HCT116 (cell line): ENCODE measurements around the gene PIPOX. TPM values are rescaled to one million over a fixed set of nuclear protein-coding genes. Genes with fewer than 3 reads are reported as not detected.

Experiments used
- ATAC-seq: fragments of 200-7000 bp; cut with Tn5 transposase; 2 replicates; pipeline ENCODE4 v1.9.1; 2020; ENCODE audit warnings: mild to moderate bottlenecking, moderate library complexity
- BruUV-seq: library from RNA; stranded (reverse); fragments of 400-500 nt; replicated peaks from 2 replicates; lab custom pipeline; 2021; lab: Mats Ljungman, UMichigan
- CTCF ChIA-PET: fragments of 300-600 bp; sonication (Branson Sonifier 250); formaldehyde crosslinking; loops from one replicate; lab custom pipeline; 2021; ENCODE audit warnings: antibody characterized with exemption; lab: Charles Lee
- POLR2A ChIA-PET: fragments of 300-600, 350-600 bp; sonication (Branson Sonifier 250); formaldehyde crosslinking; loops from one replicate; lab custom pipeline; 2021; ENCODE audit warnings: antibody characterized with exemption; lab: Charles Lee
- RAD21 ChIA-PET, 2 experiments: fragments of 300-600 bp; sonication (Branson Sonifier 250); formaldehyde crosslinking; loops; one replicate each; lab custom pipeline; 2023; ENCODE audit warnings: low total read pairs in 2 of 2; ENCODE audit not compliant: uncharacterized antibody in 2 of 2, unreplicated experiment in 2 of 2, low non-redundant PET in 1 of 2; lab: Charles Lee
- DNase-seq: peaks from one replicate; pipeline ENCODE4 v3.0.0-alpha.2; 2010; ENCODE audit warnings: low read depth, low spot score
- H2AFZ ChIP-seq: fragments of 200-600 bp; shearing (Covaris generic), sonication (generic); 2 replicates; pipeline ENCODE4 v1.6.1; 2017; ENCODE audit warnings: low read depth, mixed run types, mixed read lengths, antibody characterized with exemption, low read length; ENCODE audit not compliant: poor library complexity, severe bottlenecking
- H3K27ac ChIP-seq: 2 replicates; pipeline ENCODE4 v1.5.1; 2012; ENCODE audit warnings: low read depth, low read length
- H3K27me3 ChIP-seq: fragments of 200-600 bp; sonication (generic); 2 replicates; pipeline ENCODE4 v1.6.1; 2016; ENCODE audit warnings: mixed run types, low read length, mixed read lengths; ENCODE audit not compliant: insufficient read depth
- H3K36me3 ChIP-seq, 2 experiments: fragments of 200-500 bp in 1 of 2; fragments of 200-600 bp in 1 of 2; sonication (Bioruptor generic) in 1 of 2; sonication (generic) in 1 of 2; 2 replicates each; pipeline versions ENCODE4 v1.5.1 to v1.6.1; 2014 to 2016; ENCODE audit warnings: low read length in 2 of 2, inconsistent platforms in 1 of 2, mixed read lengths in 1 of 2, mixed run types in 1 of 2; ENCODE audit not compliant: insufficient read depth in 2 of 2, control insufficient read depth in 1 of 2
- H3K4me1 ChIP-seq, 2 experiments: fragments of 200-600 bp in 1 of 2; sonication (generic) in 1 of 2; 2 replicates each; pipeline versions ENCODE4 v1.5.1 to v1.6.1; 2012 to 2017; ENCODE audit warnings: low read length in 2 of 2, inconsistent platforms in 1 of 2, mild to moderate bottlenecking in 1 of 2, mixed read lengths in 1 of 2, mixed run types in 1 of 2, moderate library complexity in 1 of 2; ENCODE audit not compliant: insufficient read depth in 2 of 2, control insufficient read depth in 1 of 2
- H3K4me2 ChIP-seq: fragments of 200-600 bp; sonication (generic); 2 replicates; pipeline ENCODE4 v1.6.1; 2017; ENCODE audit warnings: mixed run types, low read length, mixed read lengths
- H3K4me3 ChIP-seq, 2 experiments: fragments of 200-600 bp in 1 of 2; sonication (generic) in 1 of 2; replicated peaks in 1 of 2; 2 replicates each; pipeline ENCODE4 v1.5.1; 2011 to 2016; ENCODE audit warnings: low read length in 2 of 2, control low read depth in 1 of 2, low read depth in 1 of 2, mild to moderate bottlenecking in 1 of 2, mixed read lengths in 1 of 2, mixed run types in 1 of 2
- H3K79me2 ChIP-seq: fragments of 200-600 bp; sonication (generic); 2 replicates; pipeline ENCODE4 v1.6.1; 2017; ENCODE audit warnings: mild to moderate bottlenecking, mixed run types, low read length, moderate library complexity, mixed read lengths; ENCODE audit not compliant: insufficient read depth
- H3K9ac ChIP-seq: fragments of 200-600 bp; sonication (generic); 2 replicates; pipeline ENCODE4 v1.6.1; 2016; ENCODE audit warnings: low read length, mixed read lengths
- H3K9me2 ChIP-seq: fragments of 200-600 bp; sonication (generic), shearing (Covaris generic); 2 replicates; pipeline ENCODE4 v1.6.1; 2017; ENCODE audit warnings: mixed run types, mild to moderate bottlenecking, moderate library complexity; ENCODE audit not compliant: insufficient read depth
- H3K9me3 ChIP-seq, 2 experiments: fragments of 200-500 bp in 1 of 2; fragments of 200-600 bp in 1 of 2; sonication (Bioruptor generic) in 1 of 2; sonication (generic) in 1 of 2; 2 replicates each; pipeline ENCODE4 v1.6.1; 2014 to 2017; ENCODE audit warnings: low read length in 2 of 2, mixed read lengths in 2 of 2, inconsistent platforms in 1 of 2, low read depth in 1 of 2, mild to moderate bottlenecking in 1 of 2, mixed run types in 1 of 2, moderate library complexity in 1 of 2; ENCODE audit not compliant: control insufficient read depth in 1 of 2, insufficient read depth in 1 of 2
- H4K20me1 ChIP-seq: fragments of 200-600 bp; sonication (generic), shearing (Covaris generic); 2 replicates; pipeline ENCODE4 v1.6.1; 2017; ENCODE audit warnings: mixed run types, mild to moderate bottlenecking, moderate library complexity; ENCODE audit not compliant: insufficient read depth
- CBX3 ChIP-seq: IDR thresholded peaks from 2 replicates; pipeline ENCODE4 v1.6.1; 2012; ENCODE audit warnings: low read depth
- CEBPB ChIP-seq: IDR thresholded peaks from 2 replicates; pipeline ENCODE4 v1.6.1; 2012; ENCODE audit warnings: low read depth
- EGR1 ChIP-seq: IDR thresholded peaks from 2 replicates; pipeline ENCODE4 v1.6.1; 2012; ENCODE audit warnings: low read depth
- ELF1 ChIP-seq: IDR thresholded peaks from 2 replicates; pipeline ENCODE4 v1.6.1; 2012; ENCODE audit warnings: low read depth, borderline replicate concordance
- EZH2phosphoT487 ChIP-seq: fragments of 200-600 bp; IDR thresholded peaks from 2 replicates; pipeline ENCODE4 v1.6.1; 2018; ENCODE audit warnings: antibody characterized with exemption, borderline replicate concordance
- FOSL1 ChIP-seq: IDR thresholded peaks from 2 replicates; pipeline ENCODE4 v1.6.1; 2012; ENCODE audit warnings: low read depth
- JUND ChIP-seq: IDR thresholded peaks from 2 replicates; pipeline ENCODE4 v1.6.1; 2012
- POLR2A ChIP-seq: IDR thresholded peaks from 2 replicates; pipeline ENCODE4 v1.7.0; 2011; ENCODE audit warnings: borderline replicate concordance; ENCODE audit not compliant: insufficient read depth, insufficient read length; ENCODE audit errors: extremely low read depth
- POLR2AphosphoS5 ChIP-seq: IDR thresholded peaks from 2 replicates; pipeline ENCODE4 v1.6.1; 2011; ENCODE audit warnings: mild to moderate bottlenecking, low read depth, low read length, moderate library complexity
- SIN3A ChIP-seq: IDR thresholded peaks from 2 replicates; pipeline ENCODE4 v1.6.1; 2012; ENCODE audit warnings: low read depth
- SP1 ChIP-seq: IDR thresholded peaks from 2 replicates; pipeline ENCODE4 v1.6.1; 2012; ENCODE audit warnings: low read depth
- SRF ChIP-seq: IDR thresholded peaks from 2 replicates; pipeline ENCODE4 v1.6.1; 2012; ENCODE audit warnings: low read depth
- TCF7L2 ChIP-seq: IDR thresholded peaks from 2 replicates; pipeline ENCODE4 v1.7.0; 2011; ENCODE audit warnings: borderline replicate concordance, inconsistent platforms; ENCODE audit not compliant: insufficient read depth, insufficient read length; ENCODE audit errors: extremely low read depth
- YY1 ChIP-seq: IDR thresholded peaks from 2 replicates; pipeline ENCODE4 v1.6.1; 2011; ENCODE audit warnings: low read length, low read depth, moderate library complexity, mild to moderate bottlenecking; ENCODE audit not compliant: insufficient replicate concordance; ENCODE audit errors: extremely low read depth
- ZFX ChIP-seq: fragments of 450-650 bp; IDR thresholded peaks from 2 replicates; pipeline ENCODE4 v1.6.1; 2017
- ZNF274 ChIP-seq: fragments of 200-500 bp; sonication (Bioruptor generic); IDR thresholded peaks from 2 replicates; pipeline ENCODE4 v1.6.1; 2014; ENCODE audit warnings: mild to moderate bottlenecking, low read depth, low read length, inconsistent platforms
- intact Hi-C: fragments of 100-400 bp; cut with micrococcal nuclease; formaldehyde crosslinking; loops from 2 replicates; pipeline ENCODE4 v1.10.0; 2022
- total RNA-seq: library from RNA; stranded (reverse); gene quantifications from one replicate; pipeline ENCODE4 v1.2.1, GENCODE V29; 2021; ENCODE audit not compliant: unreplicated experiment
- TF ChIP-seq, protein P1 (sequence below): IDR thresholded peaks from 2 replicates; pipeline ENCODE4 v1.6.1; 2012
- TF ChIP-seq, protein P2 (sequence below): IDR thresholded peaks from 2 replicates; pipeline ENCODE4 v1.6.1; 2012
- TF ChIP-seq, protein P3 (sequence below): IDR thresholded peaks from 2 replicates; pipeline ENCODE4 v1.6.1; 2011; ENCODE audit warnings: mild to moderate bottlenecking, low read length, moderate library complexity; ENCODE audit not compliant: insufficient replicate concordance; ENCODE audit errors: extremely low read depth
- TF ChIP-seq, protein P4 (sequence below): IDR thresholded peaks from 2 replicates; pipeline ENCODE4 v1.6.1; 2012; ENCODE audit warnings: low read depth

The PIPOX gene
- total RNA-seq, 1 experiment from 2014 or later, result 1.8 TPM

DNA sequence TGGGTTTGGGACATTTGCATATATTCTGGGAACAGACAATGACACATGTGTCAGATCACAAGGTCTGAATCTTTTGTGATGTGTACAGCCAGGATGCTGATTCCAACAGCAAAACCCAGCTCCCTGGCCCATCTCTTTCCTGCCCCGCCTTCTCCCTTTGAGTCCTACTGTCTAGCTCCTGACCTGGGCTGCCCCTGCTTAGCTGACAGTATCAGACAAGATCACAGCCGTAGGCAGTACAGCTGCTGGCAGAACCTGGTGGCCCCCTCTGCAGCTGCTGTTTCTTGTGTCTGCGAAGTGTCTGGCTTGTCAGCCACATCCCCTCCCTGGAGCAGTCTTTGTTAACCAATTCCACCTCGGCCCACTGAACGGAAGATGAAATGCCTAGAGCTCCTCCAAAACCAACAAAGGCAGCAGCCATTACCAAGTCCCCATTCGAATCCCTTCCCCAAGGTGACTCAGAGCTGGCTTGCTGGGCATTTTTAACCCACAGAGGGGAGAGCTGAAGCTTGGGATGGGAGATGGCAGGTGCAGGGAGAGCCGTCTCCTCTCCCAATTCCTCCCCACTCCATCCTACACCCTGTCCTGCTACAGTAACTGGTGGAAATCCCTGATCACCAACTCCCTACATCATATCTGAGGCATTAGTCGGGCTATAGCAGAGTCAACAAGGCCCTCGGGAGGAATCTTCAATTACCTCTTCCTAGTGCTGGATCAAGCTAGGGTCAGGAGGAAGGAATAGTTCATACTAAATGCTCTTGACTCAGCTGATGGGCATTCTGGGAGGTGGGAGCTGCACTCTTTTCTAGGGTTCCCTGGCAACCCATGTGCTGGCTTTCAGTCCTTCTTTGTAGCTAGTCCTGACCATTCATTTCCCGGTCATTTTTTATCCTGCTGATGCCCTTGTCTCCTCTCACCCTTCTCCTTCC is 5.8 kb downstream of the PIPOX start:
- Histone ChIP-seq H3K9ac (no peak overlapping the region), H3K27me3 (peaks cover 9% of the 10 kb centered on the region; the same call in 1 of the 2 replicates), H3K9me3 (no peaks in the 10 kb centered on the region), H4K20me1 (no peaks in the 10 kb centered on the region), H3K36me3 (no peaks in the 10 kb centered on the region), H3K27ac (no peak overlapping the region), H2AFZ (no peak overlapping the region), H3K9me2 (no peaks in the 10 kb centered on the region), H3K79me2 (no peaks in the 10 kb centered on the region), H3K4me2 (no peak overlapping the region), H3K4me1 (no peaks in the 10 kb centered on the region), H3K4me3 (no peak overlapping the region)
- ATAC-seq (no peak), DNase-seq (no peak)
- ChIA-PET RAD21 (no interaction called here), POLR2A (no interaction called here), CTCF (interaction anchor here (1.4 kb wide), 1 partner anchor 68 kb away, joined by 3 read pairs; no protein-coding TSS in a partner anchor)
- TF ChIP-seq CEBPB (no peak), CBX3 (no peak), EZH2phosphoT487 (no peak), ELF1 (no peak), POLR2AphosphoS5 (no peak), JUND (no peak), EGR1 (no peak), YY1 (no peak), POLR2A (no peak), ZNF274 (no peak), SP1 (no peak), SRF (no peak), SIN3A (no peak), ZFX (no peak), FOSL1 (no peak), TCF7L2 (no peak)
- TF ChIP-seq, protein P1, sequence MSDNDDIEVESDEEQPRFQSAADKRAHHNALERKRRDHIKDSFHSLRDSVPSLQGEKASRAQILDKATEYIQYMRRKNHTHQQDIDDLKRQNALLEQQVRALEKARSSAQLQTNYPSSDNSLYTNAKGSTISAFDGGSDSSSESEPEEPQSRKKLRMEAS, result no peak
- TF ChIP-seq, protein P2, sequence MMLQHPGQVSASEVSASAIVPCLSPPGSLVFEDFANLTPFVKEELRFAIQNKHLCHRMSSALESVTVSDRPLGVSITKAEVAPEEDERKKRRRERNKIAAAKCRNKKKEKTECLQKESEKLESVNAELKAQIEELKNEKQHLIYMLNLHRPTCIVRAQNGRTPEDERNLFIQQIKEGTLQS, result no peak
- TF ChIP-seq, protein P3, sequence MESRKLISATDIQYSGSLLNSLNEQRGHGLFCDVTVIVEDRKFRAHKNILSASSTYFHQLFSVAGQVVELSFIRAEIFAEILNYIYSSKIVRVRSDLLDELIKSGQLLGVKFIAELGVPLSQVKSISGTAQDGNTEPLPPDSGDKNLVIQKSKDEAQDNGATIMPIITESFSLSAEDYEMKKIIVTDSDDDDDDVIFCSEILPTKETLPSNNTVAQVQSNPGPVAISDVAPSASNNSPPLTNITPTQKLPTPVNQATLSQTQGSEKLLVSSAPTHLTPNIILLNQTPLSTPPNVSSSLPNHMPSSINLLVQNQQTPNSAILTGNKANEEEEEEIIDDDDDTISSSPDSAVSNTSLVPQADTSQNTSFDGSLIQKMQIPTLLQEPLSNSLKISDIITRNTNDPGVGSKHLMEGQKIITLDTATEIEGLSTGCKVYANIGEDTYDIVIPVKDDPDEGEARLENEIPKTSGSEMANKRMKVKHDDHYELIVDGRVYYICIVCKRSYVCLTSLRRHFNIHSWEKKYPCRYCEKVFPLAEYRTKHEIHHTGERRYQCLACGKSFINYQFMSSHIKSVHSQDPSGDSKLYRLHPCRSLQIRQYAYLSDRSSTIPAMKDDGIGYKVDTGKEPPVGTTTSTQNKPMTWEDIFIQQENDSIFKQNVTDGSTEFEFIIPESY, result no peak
- TF ChIP-seq, protein P4, sequence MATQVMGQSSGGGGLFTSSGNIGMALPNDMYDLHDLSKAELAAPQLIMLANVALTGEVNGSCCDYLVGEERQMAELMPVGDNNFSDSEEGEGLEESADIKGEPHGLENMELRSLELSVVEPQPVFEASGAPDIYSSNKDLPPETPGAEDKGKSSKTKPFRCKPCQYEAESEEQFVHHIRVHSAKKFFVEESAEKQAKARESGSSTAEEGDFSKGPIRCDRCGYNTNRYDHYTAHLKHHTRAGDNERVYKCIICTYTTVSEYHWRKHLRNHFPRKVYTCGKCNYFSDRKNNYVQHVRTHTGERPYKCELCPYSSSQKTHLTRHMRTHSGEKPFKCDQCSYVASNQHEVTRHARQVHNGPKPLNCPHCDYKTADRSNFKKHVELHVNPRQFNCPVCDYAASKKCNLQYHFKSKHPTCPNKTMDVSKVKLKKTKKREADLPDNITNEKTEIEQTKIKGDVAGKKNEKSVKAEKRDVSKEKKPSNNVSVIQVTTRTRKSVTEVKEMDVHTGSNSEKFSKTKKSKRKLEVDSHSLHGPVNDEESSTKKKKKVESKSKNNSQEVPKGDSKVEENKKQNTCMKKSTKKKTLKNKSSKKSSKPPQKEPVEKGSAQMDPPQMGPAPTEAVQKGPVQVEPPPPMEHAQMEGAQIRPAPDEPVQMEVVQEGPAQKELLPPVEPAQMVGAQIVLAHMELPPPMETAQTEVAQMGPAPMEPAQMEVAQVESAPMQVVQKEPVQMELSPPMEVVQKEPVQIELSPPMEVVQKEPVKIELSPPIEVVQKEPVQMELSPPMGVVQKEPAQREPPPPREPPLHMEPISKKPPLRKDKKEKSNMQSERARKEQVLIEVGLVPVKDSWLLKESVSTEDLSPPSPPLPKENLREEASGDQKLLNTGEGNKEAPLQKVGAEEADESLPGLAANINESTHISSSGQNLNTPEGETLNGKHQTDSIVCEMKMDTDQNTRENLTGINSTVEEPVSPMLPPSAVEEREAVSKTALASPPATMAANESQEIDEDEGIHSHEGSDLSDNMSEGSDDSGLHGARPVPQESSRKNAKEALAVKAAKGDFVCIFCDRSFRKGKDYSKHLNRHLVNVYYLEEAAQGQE, result no peak
- BruUV-seq, result no TSS peak
- intact Hi-C loops, result no loop called here
